Measurements from ENCODE around the gene PDXP. TPM values are rescaled to one million over a fixed set of nuclear protein-coding genes. Genes with fewer than 3 reads are reported as not detected.

The PDXP gene
- total and polyA plus RNA-seq, 2 experiments from 2014 or later, result 1.9 to 17.5 TPM

- Histone ChIP-seq H4K20me1 (ENCODE audit: insufficient read depth) (no peaks in the 10 kb centered on the region), H3K36me3 (ENCODE audit: low read depth) (no peaks in the 10 kb centered on the region), H3F3A (ENCODE audit: insufficient read depth) (no peaks in the 10 kb centered on the region), H3K27me3 (replicated peaks; ENCODE audit: insufficient read depth) (no peaks in the 10 kb centered on the region), H3K79me2 (ENCODE audit: insufficient read depth) (no peaks in the 10 kb centered on the region), H3K4me3 (no peak overlapping the region), H3K27ac (no peak overlapping the region), H3K9me3 (ENCODE audit: low read depth) (no peaks in the 10 kb centered on the region), H3K4me2 (ENCODE audit: unreplicated experiment) (no peak overlapping the region), H3K4me1 (ENCODE audit: insufficient read depth) (no peaks in the 10 kb centered on the region), H3K9ac (no peak overlapping the region), H2AFZ (no peak overlapping the region), H3K9me2 (ENCODE audit: insufficient read depth) (no peaks in the 10 kb centered on the region)
- no peak for DNase-seq
- 86 to 97% methylated on average over 3 of the region's 3 CpGs for WGBS, 2 experiments (ENCODE audit: low coverage in 1 of 2, low lambda C conversion rate in 2 of 2, missing lambda C conversion rate in 2 of 2)
- TF ChIP-seq EZH2 (IDR thresholded peaks at IDR 0.05; ENCODE audit: insufficient read depth, poor library complexity, severe bottlenecking) (no peak), EZH2phosphoT487 (IDR thresholded peaks at IDR 0.05; ENCODE audit: insufficient read depth, low read depth) (no peak)
- in situ Hi-C loops (cut with MboI), result no loop called here
Measured at GRCh38 chr22:37710675-37711074, 52.2 kb downstream of the PDXP start.

- Histone ChIP-seq H3K4me1 (ENCODE audit: insufficient read depth) (peaks cover 2% of the 10 kb centered on the region; the same call in 1 of the 2 replicates), H3F3A (ENCODE audit: insufficient read depth) (no peaks in the 10 kb centered on the region), H3K4me3 (no peak overlapping the region), H3K9me3 (ENCODE audit: low read depth) (no peaks in the 10 kb centered on the region), H2AFZ (no peak overlapping the region), H3K27me3 (replicated peaks; ENCODE audit: insufficient read depth) (no peaks in the 10 kb centered on the region), H3K27ac (no peak overlapping the region), H3K79me2 (ENCODE audit: insufficient read depth) (no peaks in the 10 kb centered on the region), H3K9ac (no peak overlapping the region), H3K9me2 (ENCODE audit: insufficient read depth) (no peaks in the 10 kb centered on the region), H3K36me3 (ENCODE audit: low read depth) (no peaks in the 10 kb centered on the region), H3K4me2 (ENCODE audit: unreplicated experiment) (no peak overlapping the region), H4K20me1 (ENCODE audit: insufficient read depth) (no peaks in the 10 kb centered on the region)
- 89 to 93% methylated on average over 10 of the region's 10 CpGs for WGBS, 2 experiments (ENCODE audit: low coverage in 1 of 2, low lambda C conversion rate in 2 of 2, missing lambda C conversion rate in 2 of 2)
- in situ Hi-C loops (cut with MboI), result no loop called here
- TF ChIP-seq EZH2 (IDR thresholded peaks at IDR 0.05; ENCODE audit: insufficient read depth, poor library complexity, severe bottlenecking) (no peak), EZH2phosphoT487 (IDR thresholded peaks at IDR 0.05; ENCODE audit: insufficient read depth, low read depth) (no peak)
- no peak for DNase-seq
Measured at GRCh38 chr22:37711490-37711889, 53.0 kb downstream of the PDXP start.

GRCh38 chr22:37713761-37714160 is 55.2 kb downstream of the PDXP start:
- H3K4me3 ChIP-seq, result no peak overlapping the region
- no peaks in the 10 kb centered on the region for H3K36me3 ChIP-seq (ENCODE audit: low read depth)
- TF ChIP-seq EZH2 (IDR thresholded peaks at IDR 0.05; ENCODE audit: insufficient read depth, poor library complexity, severe bottlenecking) (no peak), EZH2phosphoT487 (IDR thresholded peaks at IDR 0.05; ENCODE audit: insufficient read depth, low read depth) (no peak)
- H4K20me1 ChIP-seq (ENCODE audit: insufficient read depth), result no peaks in the 10 kb centered on the region
- peaks cover 8% of the 10 kb centered on the region; the same call in 1 of the 2 replicates for H3K4me1 ChIP-seq (ENCODE audit: insufficient read depth)
- no peak overlapping the region for H3K4me2 ChIP-seq (ENCODE audit: unreplicated experiment)
- in situ Hi-C loops (cut with MboI), result no loop called here
- no peak for DNase-seq
- no peaks in the 10 kb centered on the region for H3F3A ChIP-seq (ENCODE audit: insufficient read depth)
- no peak overlapping the region for H3K9ac ChIP-seq
- no peaks in the 10 kb centered on the region for H3K27me3 ChIP-seq (replicated peaks; ENCODE audit: insufficient read depth)
- no peaks in the 10 kb centered on the region for H3K79me2 ChIP-seq (ENCODE audit: insufficient read depth)
- no peaks in the 10 kb centered on the region for H3K9me2 ChIP-seq (ENCODE audit: insufficient read depth)
- 95 to 96% methylated on average over 7 of the region's 7 CpGs for WGBS, 2 experiments (ENCODE audit: low coverage in 1 of 2, low lambda C conversion rate in 2 of 2, missing lambda C conversion rate in 2 of 2)
- H2AFZ ChIP-seq, result no peak overlapping the region
- no peaks in the 10 kb centered on the region for H3K9me3 ChIP-seq (ENCODE audit: low read depth)
- H3K27ac ChIP-seq, result no peak overlapping the region

GRCh38 chr22:37714634-37715033 is 56.1 kb downstream of the PDXP start:
- no peak for TF ChIP-seq EZH2phosphoT487 (IDR thresholded peaks at IDR 0.05; ENCODE audit: insufficient read depth, low read depth)
- TF ChIP-seq EZH2 (IDR thresholded peaks at IDR 0.05; ENCODE audit: insufficient read depth, poor library complexity, severe bottlenecking), result no peak
- no peaks in the 10 kb centered on the region for H3K27me3 ChIP-seq (replicated peaks; ENCODE audit: insufficient read depth)
- H3K4me2 ChIP-seq (ENCODE audit: unreplicated experiment), result no peak overlapping the region
- no peaks in the 10 kb centered on the region for H3K9me3 ChIP-seq (ENCODE audit: low read depth)
- peaks cover 8% of the 10 kb centered on the region; the same call in 1 of the 2 replicates for H3K4me1 ChIP-seq (ENCODE audit: insufficient read depth)
- no peak overlapping the region for H3K4me3 ChIP-seq
- in situ Hi-C loops (cut with MboI), result no loop called here
- no peaks in the 10 kb centered on the region for H4K20me1 ChIP-seq (ENCODE audit: insufficient read depth)
- no peak overlapping the region for H3K9ac ChIP-seq
- no peak overlapping the region for H3K27ac ChIP-seq
- no peaks in the 10 kb centered on the region for H3K36me3 ChIP-seq (ENCODE audit: low read depth)
- H3K9me2 ChIP-seq (ENCODE audit: insufficient read depth), result no peaks in the 10 kb centered on the region
- H3K79me2 ChIP-seq (ENCODE audit: insufficient read depth), result no peaks in the 10 kb centered on the region
- no peaks in the 10 kb centered on the region for H3F3A ChIP-seq (ENCODE audit: insufficient read depth)
- 95% methylated on average over 2 of the region's 2 CpGs for WGBS, 2 experiments (ENCODE audit: low coverage in 1 of 2, low lambda C conversion rate in 2 of 2, missing lambda C conversion rate in 2 of 2)
- no peak overlapping the region for H2AFZ ChIP-seq
- no peak for DNase-seq

GRCh38 chr22:37715760-37716159 is 57.2 kb downstream of the PDXP start:
- in situ Hi-C loops (cut with MboI), result no loop called here
- WGBS, 2 experiments (ENCODE audit: low coverage in 1 of 2, low lambda C conversion rate in 2 of 2, missing lambda C conversion rate in 2 of 2), result 94 to 95% methylated on average over 7 of the region's 7 CpGs
- Histone ChIP-seq H3K4me1 (ENCODE audit: insufficient read depth) (peaks cover 8% of the 10 kb centered on the region; the same call in 1 of the 2 replicates), H2AFZ (no peak overlapping the region), H4K20me1 (ENCODE audit: insufficient read depth) (no peaks in the 10 kb centered on the region), H3K36me3 (ENCODE audit: low read depth) (no peaks in the 10 kb centered on the region), H3K4me3 (no peak overlapping the region), H3K9me3 (ENCODE audit: low read depth) (no peaks in the 10 kb centered on the region), H3K27ac (no peak overlapping the region), H3F3A (ENCODE audit: insufficient read depth) (no peaks in the 10 kb centered on the region), H3K4me2 (ENCODE audit: unreplicated experiment) (no peak overlapping the region), H3K79me2 (ENCODE audit: insufficient read depth) (no peaks in the 10 kb centered on the region), H3K27me3 (replicated peaks; ENCODE audit: insufficient read depth) (no peaks in the 10 kb centered on the region), H3K9me2 (ENCODE audit: insufficient read depth) (no peaks in the 10 kb centered on the region), H3K9ac (no peak overlapping the region)
- DNase-seq, result no peak
- TF ChIP-seq EZH2 (IDR thresholded peaks at IDR 0.05; ENCODE audit: insufficient read depth, poor library complexity, severe bottlenecking) (no peak), EZH2phosphoT487 (IDR thresholded peaks at IDR 0.05; ENCODE audit: insufficient read depth, low read depth) (no peak)

Small RNA genes within 50 kb of the gene (small RNA-seq; reads per million reads assigned to genes)
- not detected for gene RN7SL385P (ENCODE audit: low read depth, low replicate concordance)

Other genes starting within 250 kb of the PDXP start
- gene ELFN2, start 231.2 kb upstream of the PDXP start, total RNA-seq (2014; rRNA removed; shearing (Covaris generic)), result 0.89 and 1.1 TPM in 2 replicates
- 0.19 and 0.48 TPM in 2 replicates for gene ELFN2, start 231.2 kb upstream of the PDXP start, polyA plus RNA-seq (2016; fragmentation: Nextera tagmentation; extraction: Ambion mirVana)
- gene MFNG, start 172.3 kb upstream of the PDXP start, total RNA-seq (2014; rRNA removed; shearing (Covaris generic)), result not detected in 2 replicates
- gene MFNG, start 172.3 kb upstream of the PDXP start, polyA plus RNA-seq (2016; fragmentation: Nextera tagmentation; extraction: Ambion mirVana), result 0.32 TPM in 1 of 2 replicates, not detected in the other
- gene CARD10, start 139.3 kb upstream of the PDXP start, total RNA-seq (2014; rRNA removed; shearing (Covaris generic)), result 4.4 and 8.3 TPM in 2 replicates
- gene CARD10, start 139.3 kb upstream of the PDXP start, polyA plus RNA-seq (2016; fragmentation: Nextera tagmentation; extraction: Ambion mirVana), result 2.7 and 2.8 TPM in 2 replicates
- 59.7 and 83.8 TPM in 2 replicates for gene CDC42EP1, start 98.2 kb upstream of the PDXP start, total RNA-seq (2014; rRNA removed; shearing (Covaris generic))
- gene CDC42EP1, start 98.2 kb upstream of the PDXP start, polyA plus RNA-seq (2016; fragmentation: Nextera tagmentation; extraction: Ambion mirVana), result 122 and 130 TPM in 2 replicates
- gene LGALS2, start 78.6 kb upstream of the PDXP start, total RNA-seq (2014; rRNA removed; shearing (Covaris generic)), result not detected in 2 replicates
- 0.35 and 0.91 TPM in 2 replicates for gene LGALS2, start 78.6 kb upstream of the PDXP start, polyA plus RNA-seq (2016; fragmentation: Nextera tagmentation; extraction: Ambion mirVana)
- gene GGA1, start 49.9 kb upstream of the PDXP start, total RNA-seq (2014; rRNA removed; shearing (Covaris generic)), result 29.7 and 36.9 TPM in 2 replicates
- 29.7 and 29.9 TPM in 2 replicates for gene GGA1, start 49.9 kb upstream of the PDXP start, polyA plus RNA-seq (2016; fragmentation: Nextera tagmentation; extraction: Ambion mirVana)
- gene SH3BP1, start 19.1 kb upstream of the PDXP start, total RNA-seq (2014; rRNA removed; shearing (Covaris generic)), result 2.4 and 9.9 TPM in 2 replicates
- 0.81 and 0.89 TPM in 2 replicates for gene SH3BP1, start 19.1 kb upstream of the PDXP start, polyA plus RNA-seq (2016; fragmentation: Nextera tagmentation; extraction: Ambion mirVana)
- 5,290 and 7,830 TPM in 2 replicates for gene LGALS1, start 16.9 kb downstream of the PDXP start, total RNA-seq (2014; rRNA removed; shearing (Covaris generic))
- gene LGALS1, start 16.9 kb downstream of the PDXP start, polyA plus RNA-seq (2016; fragmentation: Nextera tagmentation; extraction: Ambion mirVana), result 6,727 and 6,984 TPM in 2 replicates
- gene NOL12, start 27.6 kb downstream of the PDXP start, total RNA-seq (2014; rRNA removed; shearing (Covaris generic)), result 4.9 and 19.1 TPM in 2 replicates
- 24.9 and 25.1 TPM in 2 replicates for gene NOL12, start 27.6 kb downstream of the PDXP start, polyA plus RNA-seq (2016; fragmentation: Nextera tagmentation; extraction: Ambion mirVana)
- gene TRIOBP, start 38.3 kb downstream of the PDXP start, total RNA-seq (2014; rRNA removed; shearing (Covaris generic)), result 127 and 135 TPM in 2 replicates
- gene TRIOBP, start 38.3 kb downstream of the PDXP start, polyA plus RNA-seq (2016; fragmentation: Nextera tagmentation; extraction: Ambion mirVana), result 123 and 130 TPM in 2 replicates
- 36.1 and 73.7 TPM in 2 replicates for gene GCAT, start 149.2 kb downstream of the PDXP start, total RNA-seq (2014; rRNA removed; shearing (Covaris generic))
- 31.5 and 35.9 TPM in 2 replicates for gene GCAT, start 149.2 kb downstream of the PDXP start, polyA plus RNA-seq (2016; fragmentation: Nextera tagmentation; extraction: Ambion mirVana)
- gene GALR3, start 164.7 kb downstream of the PDXP start, total RNA-seq (2014; rRNA removed; shearing (Covaris generic)), result not detected in 2 replicates
- gene GALR3, start 164.7 kb downstream of the PDXP start, polyA plus RNA-seq (2016; fragmentation: Nextera tagmentation; extraction: Ambion mirVana), result not detected in 2 replicates
- gene ANKRD54, start 185.6 kb downstream of the PDXP start, total RNA-seq (2014; rRNA removed; shearing (Covaris generic)), result 31.0 and 58.0 TPM in 2 replicates
- gene ANKRD54, start 185.6 kb downstream of the PDXP start, polyA plus RNA-seq (2016; fragmentation: Nextera tagmentation; extraction: Ambion mirVana), result 21.6 and 21.8 TPM in 2 replicates
- 323 and 346 TPM in 2 replicates for gene EIF3L, start 190.7 kb downstream of the PDXP start, total RNA-seq (2014; rRNA removed; shearing (Covaris generic))
- 201 and 206 TPM in 2 replicates for gene EIF3L, start 190.7 kb downstream of the PDXP start, polyA plus RNA-seq (2016; fragmentation: Nextera tagmentation; extraction: Ambion mirVana)
- 41.4 and 46.0 TPM in 2 replicates for gene MICALL1, start 247.6 kb downstream of the PDXP start, total RNA-seq (2014; rRNA removed; shearing (Covaris generic))
- 7.5 and 8.0 TPM in 2 replicates for gene MICALL1, start 247.6 kb downstream of the PDXP start, polyA plus RNA-seq (2016; fragmentation: Nextera tagmentation; extraction: Ambion mirVana)

All from GM23248 (cell line).